SIG-M5 (cell line): ENCODE data around the gene DNMT1.
A peak's percentile ranks its signal among the peaks of the same experiment; 100 is the strongest.

Experiments
- DNase-seq: peaks from one replicate; lab custom pipeline; 2025; lab: John Stamatoyannopoulos, UW

DNMT1 gene

DNA sequence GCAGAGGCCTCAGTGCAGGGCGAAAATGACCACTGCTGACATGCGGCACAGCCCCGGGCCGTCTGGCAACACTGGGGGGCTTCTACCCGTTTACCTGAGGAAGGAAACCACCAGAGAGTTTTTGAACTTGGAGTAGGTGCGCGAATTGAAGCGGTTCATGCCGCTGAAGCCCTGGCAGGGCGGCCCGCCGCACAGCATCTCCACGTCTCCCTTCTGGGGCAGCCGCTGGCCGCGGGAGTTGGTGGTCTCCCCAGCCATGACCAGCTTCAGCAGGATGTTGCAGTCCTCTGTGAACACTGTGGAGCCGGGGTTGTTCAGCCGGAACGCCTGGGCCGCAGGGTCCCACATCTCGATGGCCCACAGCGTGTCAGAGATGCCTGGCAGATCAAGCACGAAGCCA lies 54.8 kb downstream of the DNMT1 start:
- DNase-seq = no peak

DNA sequence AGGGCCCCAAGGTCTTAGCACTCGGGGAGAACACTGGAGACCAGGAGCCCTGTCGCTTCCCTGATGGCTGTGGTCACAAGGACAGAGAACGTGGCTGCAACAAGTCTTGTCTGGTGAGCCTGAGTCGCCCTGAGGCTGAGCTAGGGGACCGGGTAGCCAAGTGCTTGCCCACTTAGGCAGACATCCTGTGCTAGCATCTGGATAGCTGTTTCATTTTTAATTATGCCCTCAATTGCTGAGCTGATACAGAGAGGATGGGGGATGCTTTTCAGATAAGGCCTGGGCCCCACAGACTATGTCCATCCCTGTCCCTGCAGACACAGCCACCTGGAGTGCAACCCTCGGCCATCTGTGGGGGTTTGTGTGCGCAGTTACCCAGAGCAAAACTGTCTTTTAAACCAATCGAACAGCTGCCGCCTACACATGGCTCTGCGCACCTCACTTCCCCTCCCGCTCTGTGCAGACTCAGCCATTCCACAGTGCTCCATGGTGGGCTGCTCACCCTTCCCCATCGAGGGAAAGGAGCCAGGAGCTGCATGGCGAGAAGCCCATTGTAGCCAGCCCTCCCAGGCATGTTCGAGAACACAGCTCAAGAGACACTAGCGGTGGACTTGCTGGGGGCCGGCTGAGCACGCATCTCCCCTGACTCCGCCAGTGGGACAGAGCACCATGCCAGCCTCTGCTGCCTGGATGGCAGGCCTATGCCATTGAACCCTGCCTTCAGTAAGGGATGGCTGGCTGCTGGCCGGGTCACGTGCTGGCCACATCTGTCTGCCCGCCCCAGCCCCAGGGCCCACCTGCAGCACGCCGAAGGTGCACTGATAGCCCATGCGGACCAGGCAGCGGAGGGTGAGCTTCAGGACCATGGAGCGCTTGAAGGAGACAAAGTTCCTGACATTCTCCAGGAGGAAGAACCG lies 55.6 kb downstream of the DNMT1 start:
- DNase-seq = no peak

DNA sequence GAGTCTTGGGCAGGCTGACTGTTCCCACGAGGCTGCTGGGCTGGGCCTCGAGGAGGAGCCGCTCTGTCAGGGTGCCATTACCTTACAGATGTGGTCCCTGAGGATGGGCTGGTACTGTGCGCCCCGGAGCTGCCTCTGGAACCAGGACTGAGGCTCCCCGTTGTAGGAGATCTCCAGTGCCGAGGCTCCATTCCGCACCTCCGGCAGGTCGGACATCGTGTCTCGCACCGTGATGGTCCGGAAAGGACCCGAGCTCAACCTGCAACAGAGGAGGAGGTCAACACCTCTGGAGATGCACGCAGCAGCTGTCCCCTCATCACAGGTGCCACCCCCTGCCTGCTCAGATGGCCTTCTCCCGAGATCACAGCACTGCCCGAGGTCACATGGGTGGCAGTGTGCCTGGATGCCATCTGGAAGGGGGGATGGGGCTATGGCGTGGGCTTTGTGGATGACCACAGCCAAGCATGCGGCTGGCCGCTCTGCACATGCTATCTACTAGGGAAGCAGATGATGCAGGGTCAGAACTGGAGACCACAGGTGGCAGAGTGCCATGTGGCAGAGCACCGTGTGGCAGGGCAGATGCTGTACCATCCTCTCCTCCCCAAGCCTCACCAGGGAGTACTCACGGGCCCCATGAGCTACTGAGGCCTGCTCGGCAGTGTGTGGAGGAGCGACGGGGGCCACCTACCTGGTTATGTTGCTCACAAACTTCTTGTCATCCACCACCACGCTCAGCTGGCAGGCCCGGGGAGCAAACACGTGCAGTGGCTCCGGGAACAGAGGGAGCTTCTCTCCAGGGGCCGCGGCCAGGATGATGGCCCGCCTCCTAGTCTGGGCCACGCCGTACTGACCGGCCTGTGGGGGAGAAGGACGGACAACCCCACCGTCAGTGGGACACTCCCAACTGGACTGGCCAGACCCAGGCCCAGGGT lies 56.7 kb downstream of the DNMT1 start:
- DNase-seq = no peak

DNA sequence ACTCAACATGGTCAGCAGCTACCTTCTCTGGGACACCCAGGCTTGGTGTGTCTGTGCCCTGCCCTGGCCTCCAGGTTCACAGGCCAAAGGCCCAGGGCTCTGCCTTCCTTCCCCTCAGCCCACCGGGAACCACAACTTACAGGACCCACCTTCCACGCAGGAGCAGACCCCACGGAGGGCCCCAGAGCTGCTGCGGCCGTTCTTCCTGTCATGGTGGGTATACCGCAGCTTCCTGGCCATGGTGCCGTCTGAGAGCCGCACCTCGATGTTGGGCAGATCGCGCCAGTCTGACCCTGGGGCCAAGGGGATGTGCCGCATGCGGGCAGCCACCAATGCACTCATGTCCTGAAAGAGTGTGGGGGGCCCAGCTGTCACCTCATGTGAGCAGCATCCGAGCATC lies 57.8 kb downstream of the DNMT1 start:
- no peak for DNase-seq

DNA sequence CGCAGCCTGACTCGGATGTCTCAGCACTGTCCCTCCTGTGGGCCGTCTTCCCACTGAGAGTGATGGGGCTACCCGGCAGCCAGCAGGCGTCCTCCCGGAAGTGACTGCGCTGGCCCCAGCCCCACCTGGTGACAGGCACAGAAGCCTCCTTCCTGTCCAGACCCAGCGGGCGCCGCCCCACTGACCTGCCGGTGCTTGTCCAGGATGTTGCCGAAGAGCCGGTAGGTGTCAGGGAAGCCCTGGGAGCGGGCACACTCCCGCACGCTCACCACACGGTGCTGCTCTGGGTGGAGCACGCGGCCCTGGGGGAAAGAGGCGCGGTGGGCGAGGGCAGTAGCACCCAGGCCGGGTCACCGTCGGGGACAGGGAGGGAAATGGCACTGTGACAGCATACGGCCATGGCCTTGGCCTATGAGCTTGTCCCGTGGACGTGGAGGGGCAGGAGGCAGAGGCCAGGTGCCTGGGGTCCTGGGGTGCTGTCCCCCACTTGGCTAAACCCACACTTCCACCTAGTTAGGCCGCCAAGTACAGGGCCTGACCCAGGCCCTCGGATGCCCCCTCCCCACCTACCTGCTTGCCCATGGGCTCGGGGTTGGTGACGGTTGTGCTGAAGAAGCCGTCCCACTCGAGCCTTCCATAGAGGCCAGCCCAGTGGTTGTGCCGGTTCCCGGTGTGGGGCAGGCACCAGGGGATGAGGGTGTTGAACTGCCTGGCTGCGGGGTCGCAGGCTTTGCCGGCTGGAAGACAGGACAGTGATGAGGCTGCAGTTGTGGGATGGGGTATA lies 59.0 kb downstream of the DNMT1 start:
- no peak for DNase-seq

DNA sequence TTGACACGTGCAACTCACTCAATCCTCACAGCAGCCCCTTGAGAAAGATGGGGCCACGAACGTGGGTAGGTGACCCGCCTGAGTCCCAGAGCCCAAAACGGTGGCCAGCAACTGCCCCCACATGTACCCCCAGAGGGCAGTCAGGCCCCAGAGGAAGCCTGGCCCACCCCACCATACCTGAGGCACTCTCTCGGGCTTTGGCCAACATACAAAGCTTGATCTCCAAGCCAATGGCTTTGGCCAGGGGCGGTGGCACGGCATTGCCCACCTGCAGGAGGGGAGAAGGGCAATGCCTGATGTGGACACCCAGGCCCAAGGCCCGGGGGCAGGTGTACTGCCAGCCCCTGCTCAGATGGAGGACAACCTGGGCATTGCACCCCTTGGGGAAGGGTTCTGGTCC lies 60.7 kb downstream of the DNMT1 start:
- no peak for DNase-seq

DNA sequence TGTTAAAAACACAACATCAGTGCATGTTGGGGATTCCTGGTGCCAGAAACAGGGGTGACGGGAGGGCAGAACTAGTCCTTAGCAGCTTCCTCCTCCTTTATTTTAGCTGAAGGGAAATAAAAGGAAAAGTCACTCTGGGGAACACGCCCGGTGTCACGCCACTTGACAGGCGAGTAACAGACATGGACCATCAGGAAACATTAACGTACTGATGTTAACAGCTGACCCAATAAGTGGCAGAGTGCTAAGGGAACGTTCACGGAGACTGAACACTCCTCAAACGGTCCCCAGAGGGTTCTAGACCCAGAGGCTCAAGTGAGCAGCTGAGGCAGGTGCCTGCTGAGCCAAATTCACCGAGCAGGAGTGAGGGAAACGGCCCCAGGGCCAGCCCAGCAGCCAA lies 61.2 kb downstream of the DNMT1 start:
- DNase-seq = no peak

DNA sequence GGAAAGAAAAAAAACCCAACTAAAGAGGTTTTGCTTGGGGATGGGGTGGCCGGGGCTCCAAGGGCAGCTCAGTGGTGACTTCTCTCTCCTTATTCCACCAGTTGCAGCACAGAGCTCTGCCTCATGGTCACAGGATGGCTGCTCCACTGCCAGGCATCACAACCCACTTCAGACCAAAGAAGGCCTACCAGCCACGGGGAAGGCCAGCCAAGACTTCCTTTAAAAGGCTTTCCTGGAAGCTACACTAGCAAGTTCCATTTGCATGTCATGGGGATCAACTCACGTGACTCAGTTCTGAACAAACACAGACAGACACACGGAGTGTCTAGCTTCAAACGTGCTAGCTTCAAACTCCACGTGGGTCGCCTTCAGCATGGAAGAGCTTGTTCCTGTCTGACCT lies 61.8 kb downstream of the DNMT1 start:
- no peak for DNase-seq

DNA sequence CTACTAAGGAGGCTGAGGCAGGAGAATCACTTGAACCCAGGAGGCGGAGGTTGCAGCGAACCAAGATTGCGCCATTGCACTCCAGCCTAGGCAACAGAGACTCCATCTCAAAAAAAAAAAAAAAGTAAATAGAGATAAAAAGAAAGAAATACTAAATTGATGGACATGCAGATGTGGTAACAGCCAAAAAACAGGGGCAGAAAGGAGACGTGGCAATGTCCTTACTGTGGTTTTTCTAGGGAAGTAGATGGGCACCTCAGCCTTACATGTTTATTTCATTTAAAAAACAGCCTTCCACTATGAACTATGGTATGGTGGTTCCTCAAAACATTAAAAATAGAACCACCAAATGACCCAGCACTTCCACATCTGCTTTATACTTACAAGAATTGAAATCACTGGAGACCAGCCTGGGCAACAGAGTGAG lies 68.5 kb downstream of the DNMT1 start:
- peak; percentile 75 for DNase-seq

DNA sequence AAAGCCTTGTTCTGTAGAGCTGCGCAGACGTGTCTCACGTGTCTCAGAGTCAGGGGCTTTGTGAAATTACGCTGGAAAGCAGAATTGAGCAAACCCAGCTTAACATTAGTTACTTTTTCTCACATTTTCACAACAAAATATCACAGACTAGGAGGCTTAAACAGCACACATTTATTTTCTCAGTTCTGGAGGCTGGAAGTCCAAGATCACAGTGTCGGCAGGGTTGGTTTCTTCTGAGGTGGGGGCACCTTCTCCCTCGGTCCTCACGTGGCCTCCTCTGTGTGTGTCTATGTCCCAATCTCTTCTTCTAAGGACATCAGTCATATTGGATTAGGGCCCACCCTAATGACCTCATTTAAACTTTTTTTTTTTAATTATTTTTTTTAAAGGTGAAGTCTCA lies 70.3 kb downstream of the DNMT1 start:
- no peak for DNase-seq

DNA sequence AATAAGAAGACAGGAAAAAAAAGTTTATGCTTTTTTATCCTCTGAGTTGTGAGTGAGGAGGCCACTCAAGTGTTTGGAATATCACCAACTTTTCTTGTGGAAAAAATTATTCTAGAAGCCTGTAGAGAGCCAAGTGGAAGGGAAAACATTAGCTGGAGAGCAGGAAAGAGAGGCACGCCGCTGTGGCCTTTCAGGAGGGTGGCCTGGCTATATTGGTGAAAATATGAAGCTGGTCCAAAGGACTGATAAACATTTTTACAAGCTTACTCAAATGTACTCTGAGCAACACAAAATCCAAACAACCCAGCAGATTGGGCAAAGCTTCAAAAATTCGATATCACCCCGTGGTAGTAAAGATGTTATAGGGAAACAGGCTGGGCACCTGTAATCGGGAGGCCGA lies 72.7 kb downstream of the DNMT1 start:
- no peak for DNase-seq

DNA sequence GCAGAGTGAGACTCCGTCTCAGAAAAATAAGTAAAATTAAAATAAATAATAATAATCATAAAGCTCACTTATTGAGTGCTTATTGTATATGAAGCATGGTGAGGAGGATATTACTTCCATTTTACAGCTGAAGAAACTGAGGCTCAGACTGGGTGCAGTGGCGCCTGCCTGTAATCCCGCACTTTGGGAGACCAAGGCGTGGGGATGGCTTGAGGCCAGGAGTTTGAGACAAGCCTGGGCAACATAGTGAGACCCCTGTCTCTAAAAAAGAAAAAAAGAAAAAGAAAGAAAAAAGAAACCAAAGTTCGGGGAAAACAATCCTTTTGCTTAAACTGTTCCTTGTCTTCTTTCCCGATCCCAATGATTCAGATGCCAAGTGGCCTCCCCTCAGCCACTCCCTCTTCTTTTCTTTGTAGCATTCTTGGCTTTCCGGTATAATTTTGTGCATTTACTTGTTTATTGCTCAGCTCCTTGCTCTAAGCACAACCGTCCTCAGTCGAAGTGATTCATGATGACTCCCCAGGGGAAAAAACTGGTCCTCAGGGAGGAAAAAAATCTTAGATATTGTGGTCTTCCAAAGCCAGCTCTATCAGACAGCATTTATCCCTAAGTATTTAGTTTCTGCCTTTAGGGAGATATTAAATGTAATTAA lies 74.1 kb downstream of the DNMT1 start:
- DNase-seq = no peak

DNA sequence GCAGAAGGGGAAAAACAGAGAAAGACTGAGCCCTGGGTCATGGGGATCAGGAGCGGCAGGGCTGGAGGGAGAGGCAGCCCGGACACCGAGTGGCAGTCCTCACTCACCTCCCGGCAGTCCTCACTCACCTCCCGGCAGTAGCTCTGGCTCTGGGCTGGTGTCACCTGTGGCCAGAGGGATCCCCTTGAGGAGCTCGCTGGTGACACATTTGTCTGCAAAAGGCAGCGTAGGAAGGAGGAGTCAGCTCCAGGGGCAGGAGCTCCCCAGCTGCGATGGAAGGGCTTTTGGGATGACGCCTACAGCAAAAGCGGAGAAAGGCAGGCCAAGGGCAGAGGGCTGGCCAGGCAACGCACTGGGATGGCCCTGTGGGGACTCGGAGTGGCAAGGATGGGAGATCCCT lies 75.8 kb downstream of the DNMT1 start:
- DNase-seq = no peak

DNA sequence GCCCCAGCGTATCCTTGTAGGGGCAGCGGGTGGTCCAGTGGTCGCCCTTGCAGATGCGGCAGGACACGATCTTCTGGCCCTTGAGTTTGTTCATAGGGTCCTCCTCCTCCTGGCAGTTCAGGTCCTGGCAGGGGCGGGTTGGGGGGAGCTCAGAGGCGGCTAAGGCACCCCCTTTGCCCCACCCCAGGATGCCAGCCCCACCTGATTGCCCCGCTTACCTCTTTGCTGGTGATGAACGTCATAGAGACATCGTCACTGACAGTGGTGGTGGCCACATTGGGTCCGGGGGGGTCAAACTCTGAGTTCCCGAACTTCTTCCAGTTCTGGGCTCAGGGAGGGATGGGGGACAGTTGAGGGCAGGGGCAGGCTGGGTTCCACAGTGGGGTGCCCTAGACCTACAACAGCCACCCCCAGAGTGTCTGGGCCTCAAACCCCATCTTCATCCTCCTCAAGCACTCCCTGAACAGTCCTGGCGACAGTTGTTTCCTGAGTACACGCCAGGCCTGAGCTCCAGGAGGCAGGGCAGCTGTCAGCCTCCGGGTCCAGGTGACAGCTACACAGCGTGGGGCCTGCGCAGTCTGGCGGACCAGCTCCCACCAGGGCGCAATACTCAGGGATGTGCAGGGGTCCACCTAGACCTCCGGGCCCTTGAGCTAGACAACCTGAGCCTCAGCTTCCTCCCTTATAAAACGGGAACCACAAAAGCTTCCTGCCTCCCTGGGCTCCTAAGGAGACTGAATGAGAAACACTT lies 77.7 kb downstream of the DNMT1 start:
- no peak for DNase-seq

DNA sequence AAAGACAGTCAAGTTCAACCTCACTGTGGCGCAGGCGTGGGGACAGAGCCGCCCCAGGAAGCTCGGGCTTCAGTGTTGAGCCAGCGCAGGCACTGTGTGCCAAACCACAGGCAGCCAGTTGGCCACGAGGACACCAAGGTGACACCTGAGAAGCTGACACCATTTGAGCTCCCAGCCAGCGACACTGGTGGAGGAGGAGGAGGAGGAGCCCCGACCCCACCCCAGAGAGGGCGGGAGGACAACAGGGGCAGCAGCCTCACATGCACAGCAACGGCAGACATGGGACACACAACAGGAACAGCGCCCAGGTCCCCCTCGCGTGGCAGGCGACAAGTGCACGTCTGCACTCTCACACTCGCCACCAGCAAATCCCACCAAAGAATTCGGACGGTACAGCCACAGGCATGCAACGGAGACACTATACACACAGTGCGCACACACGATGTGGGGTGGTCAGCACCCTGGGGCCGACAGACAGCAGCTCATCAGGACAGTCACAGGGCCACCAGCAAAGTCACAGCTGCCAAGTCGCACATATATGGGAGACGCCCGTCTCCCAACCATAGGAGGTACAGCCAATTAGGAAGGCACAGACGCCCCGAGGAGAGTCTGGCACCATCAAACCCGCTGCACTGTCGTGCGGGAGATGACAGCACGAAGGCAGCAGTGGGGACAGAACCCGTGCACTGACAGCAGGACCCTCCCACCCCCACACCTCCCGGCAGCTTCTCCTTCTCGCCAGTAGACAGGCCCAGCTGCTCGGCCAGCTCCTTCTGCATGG lies 78.5 kb downstream of the DNMT1 start:
- DNase-seq = no peak

DNA sequence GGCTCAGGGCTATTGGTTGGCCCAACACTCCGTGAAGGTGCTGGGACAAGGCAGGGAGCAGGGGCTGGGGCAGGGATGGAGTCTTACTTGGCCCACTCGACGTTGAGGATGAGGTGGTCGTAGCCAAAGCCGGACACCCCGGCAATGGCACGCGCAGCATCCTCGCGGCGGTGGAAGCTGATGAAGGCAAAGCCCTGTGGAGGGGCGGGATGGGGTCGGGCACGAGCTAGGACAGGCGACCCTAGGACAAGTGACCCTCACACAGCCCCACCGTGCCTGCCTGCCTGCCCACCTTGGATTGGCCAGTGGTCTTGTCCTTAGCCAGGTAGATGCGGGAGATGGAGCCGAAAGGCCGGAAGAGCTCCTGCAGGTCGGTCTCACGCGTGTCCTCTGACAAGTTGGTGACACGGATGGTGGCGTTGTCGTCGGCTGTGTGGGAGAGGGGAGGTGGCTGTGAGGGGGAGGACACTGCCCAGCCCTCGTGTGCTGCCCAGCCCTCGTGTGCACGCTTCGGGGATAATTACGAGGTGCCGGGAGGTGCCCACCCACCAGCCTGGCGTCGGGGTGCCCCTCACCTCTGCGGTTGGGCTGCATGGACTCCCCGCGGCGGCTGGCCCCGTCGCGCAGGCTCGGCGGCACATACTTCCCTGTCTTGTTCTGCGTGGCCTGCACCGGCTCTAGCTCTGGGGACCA lies 79.2 kb downstream of the DNMT1 start:
- no peak for DNase-seq

DNA sequence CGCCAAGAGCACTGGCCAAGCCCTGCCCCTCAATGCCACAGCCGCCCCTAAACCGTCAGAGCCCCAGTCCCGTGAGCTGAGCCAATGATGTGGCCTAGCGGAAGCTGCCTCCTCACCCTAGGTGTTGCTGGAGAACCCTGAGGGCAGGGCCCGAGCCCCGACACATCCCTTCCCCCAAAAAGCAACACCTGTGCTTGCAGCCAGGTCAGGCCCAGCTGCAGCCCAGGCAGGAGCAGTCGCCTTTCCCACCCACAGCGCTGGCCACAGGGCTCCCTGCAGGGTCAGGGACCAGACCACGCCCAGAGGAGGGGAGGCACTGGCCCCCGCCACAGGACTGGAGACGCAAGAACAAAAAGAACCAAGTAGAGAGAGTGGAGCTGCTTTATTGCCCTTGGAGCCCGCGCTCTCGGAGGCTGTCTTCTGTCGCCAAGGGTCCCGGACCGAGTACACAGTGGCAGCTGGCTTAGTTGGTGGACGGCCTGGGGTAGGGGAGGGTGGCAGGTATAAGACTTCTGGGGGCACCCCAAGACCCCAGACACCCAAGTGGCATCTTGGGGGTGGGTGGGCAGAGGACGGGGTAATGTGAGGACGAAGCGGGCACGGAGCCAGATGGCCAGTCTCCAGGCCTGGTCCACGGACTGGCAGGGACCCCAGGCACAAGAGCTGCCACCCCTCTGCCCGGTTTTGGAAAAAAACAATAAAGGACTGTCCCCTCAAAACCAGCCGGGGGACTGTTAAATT lies 79.9 kb downstream of the DNMT1 start:
- no peak for DNase-seq

DNA sequence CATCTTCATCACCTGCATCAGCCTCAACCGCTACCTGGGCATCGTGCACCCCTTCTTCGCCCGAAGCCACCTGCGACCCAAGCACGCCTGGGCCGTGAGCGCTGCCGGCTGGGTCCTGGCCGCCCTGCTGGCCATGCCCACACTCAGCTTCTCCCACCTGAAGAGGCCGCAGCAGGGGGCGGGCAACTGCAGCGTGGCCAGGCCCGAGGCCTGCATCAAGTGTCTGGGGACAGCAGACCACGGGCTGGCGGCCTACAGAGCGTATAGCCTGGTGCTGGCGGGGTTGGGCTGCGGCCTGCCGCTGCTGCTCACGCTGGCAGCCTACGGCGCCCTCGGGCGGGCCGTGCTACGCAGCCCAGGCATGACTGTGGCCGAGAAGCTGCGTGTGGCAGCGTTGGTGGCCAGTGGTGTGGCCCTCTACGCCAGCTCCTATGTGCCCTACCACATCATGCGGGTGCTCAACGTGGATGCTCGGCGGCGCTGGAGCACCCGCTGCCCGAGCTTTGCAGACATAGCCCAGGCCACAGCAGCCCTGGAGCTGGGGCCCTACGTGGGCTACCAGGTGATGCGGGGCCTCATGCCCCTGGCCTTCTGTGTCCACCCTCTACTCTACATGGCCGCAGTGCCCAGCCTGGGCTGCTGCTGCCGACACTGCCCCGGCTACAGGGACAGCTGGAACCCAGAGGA lies 80.6 kb downstream of the DNMT1 start:
- DNase-seq = no peak
